Activated T-helper 17 cell treated with anti-CD3 and anti-CD28 coated beads, Interleukin-2, amount 50 U/mL, for 72 hours (primary cell): Measurements from ENCODE around the gene SERPINI2. TPM values are rescaled to one million over a fixed set of nuclear protein-coding genes. Genes with fewer than 3 reads are reported as not detected.
"Not testable (repeated sequence)": the region's sequence is repeated elsewhere in the genome, so short reads cannot be mapped to it uniquely, and the experiment has no call there.

ENCODE experiments used
- ATAC-seq: fragments of 150-1000 bp; cut with Tn5 transposase; replicated peaks from 2 replicates; pipeline ENCODE4 v1.10.0; 2021; ENCODE audit warnings: mild to moderate bottlenecking, moderate library complexity
- H3K27ac Mint-ChIP-seq: one replicate; pipeline ENCODE4 v1.8.0; 2022; ENCODE audit warnings: mixed read lengths
- H3K27me3 Mint-ChIP-seq: one replicate; pipeline ENCODE4 v1.8.0; 2022; ENCODE audit warnings: mixed read lengths
- H3K36me3 Mint-ChIP-seq: one replicate; pipeline ENCODE4 v1.8.0; 2022; ENCODE audit warnings: low read depth, mild to moderate bottlenecking, mixed read lengths
- H3K4me1 Mint-ChIP-seq: one replicate; pipeline ENCODE4 v1.8.0; 2022; ENCODE audit warnings: mixed read lengths
- H3K4me3 Mint-ChIP-seq: one replicate; pipeline ENCODE4 v1.8.0; 2022; ENCODE audit warnings: mild to moderate bottlenecking, mixed read lengths
- H3K9me3 Mint-ChIP-seq: one replicate; pipeline ENCODE4 v1.8.0; 2022; ENCODE audit warnings: mixed read lengths
- total RNA-seq, 2 donors: library from RNA; stranded (reverse); gene quantifications; one replicate each; pipeline ENCODE4 v1.2.3, GENCODE V29; 2022

The SERPINI2 gene
- total RNA-seq, 2 donors from 2014 or later: not detected

DNA sequence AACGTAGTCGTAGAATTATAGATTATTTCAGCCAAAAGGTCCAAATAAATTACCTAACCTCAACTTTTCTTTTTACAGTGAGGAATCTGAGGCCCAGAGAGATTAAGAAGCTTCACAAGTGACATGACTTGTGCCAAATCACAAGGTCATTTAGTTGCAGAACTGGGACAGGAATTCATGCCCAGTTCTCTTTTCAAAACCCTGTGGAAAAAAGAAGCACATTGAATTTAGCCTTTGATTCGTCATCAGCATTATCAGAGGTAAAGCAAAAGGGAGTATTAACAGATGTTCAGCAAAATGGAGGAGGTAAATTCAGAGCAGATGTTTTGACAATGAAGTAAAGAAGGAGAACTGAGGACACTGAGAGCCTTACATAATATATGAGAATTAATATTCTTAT is 4.5 kb downstream of the SERPINI2 start:
- Mint-ChIP-seq H3K36me3 (no peaks in the 10 kb centered on the region), H3K27ac (no peak overlapping the region), H3K27me3 (no peaks in the 10 kb centered on the region), H3K4me3 (no peak overlapping the region), H3K9me3 (no peaks in the 10 kb centered on the region), H3K4me1 (no peaks in the 10 kb centered on the region)
- no peak for ATAC-seq

DNA sequence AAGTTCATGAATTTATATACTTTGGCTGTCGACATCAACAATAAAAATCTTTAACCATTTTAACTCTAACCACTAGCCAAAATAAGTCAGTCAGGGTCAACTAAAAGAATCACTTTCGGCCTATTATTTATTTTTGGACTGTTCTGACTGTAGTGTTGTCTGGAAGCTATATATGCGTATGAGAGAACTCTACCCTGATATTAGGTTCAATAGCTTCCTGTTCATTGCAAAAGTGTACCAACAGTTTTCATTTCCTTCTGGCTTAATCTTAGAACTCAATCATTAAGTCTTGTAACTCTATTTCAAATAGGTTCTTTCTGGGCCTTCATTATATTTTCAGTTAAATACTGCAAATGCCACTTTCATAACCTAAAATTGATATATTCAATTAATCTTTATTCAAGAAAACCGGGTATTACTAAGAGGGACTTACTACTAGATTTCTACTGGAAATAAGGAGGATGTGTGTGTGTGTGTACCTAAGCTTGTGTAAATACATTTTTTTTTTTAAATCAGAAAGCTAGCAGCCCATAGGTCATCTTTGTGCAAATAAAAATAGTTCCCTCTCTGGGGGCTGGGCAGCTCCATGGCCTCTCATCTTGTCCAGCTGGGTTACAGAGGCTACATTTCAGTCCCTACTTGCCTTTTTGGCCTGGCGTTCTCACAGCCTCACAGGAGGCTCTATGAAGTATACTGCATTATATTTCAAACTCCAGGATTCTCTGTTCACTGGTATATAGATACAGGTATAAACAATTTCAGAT is 5.8 kb downstream of the SERPINI2 start:
- ATAC-seq: no peak
- Mint-ChIP-seq H3K4me1 (no peaks in the 10 kb centered on the region), H3K27me3 (peaks cover 3% of the 10 kb centered on the region), H3K27ac (no peak overlapping the region), H3K4me3 (no peak overlapping the region), H3K36me3 (no peaks in the 10 kb centered on the region), H3K9me3 (no peaks in the 10 kb centered on the region)

DNA sequence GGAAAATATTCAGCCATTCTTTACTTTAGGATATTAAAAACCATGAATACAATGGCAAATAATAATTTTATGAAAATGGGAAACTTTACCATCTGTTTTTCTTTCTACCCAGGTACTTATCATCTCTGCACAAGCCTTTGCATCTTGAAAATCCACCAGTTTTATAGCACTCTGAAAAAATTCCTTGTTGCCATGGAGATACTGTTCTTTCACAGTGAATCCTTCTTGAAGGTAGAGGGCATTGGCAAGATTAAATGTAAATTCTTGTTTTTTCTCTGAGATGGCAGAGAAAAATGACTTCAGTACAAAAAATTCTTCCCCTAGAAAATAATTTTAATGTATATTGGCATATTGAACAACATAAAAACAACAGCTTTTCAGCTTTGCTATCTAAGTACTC is 6.9 kb downstream of the SERPINI2 start:
- ATAC-seq: no peak
- peaks cover 3% of the 10 kb centered on the region for H3K27me3 Mint-ChIP-seq
- H3K9me3 Mint-ChIP-seq: no peaks in the 10 kb centered on the region
- no peak overlapping the region for H3K4me3 Mint-ChIP-seq
- H3K36me3 Mint-ChIP-seq: no peaks in the 10 kb centered on the region
- no peak overlapping the region for H3K27ac Mint-ChIP-seq
- no peaks in the 10 kb centered on the region for H3K4me1 Mint-ChIP-seq

DNA sequence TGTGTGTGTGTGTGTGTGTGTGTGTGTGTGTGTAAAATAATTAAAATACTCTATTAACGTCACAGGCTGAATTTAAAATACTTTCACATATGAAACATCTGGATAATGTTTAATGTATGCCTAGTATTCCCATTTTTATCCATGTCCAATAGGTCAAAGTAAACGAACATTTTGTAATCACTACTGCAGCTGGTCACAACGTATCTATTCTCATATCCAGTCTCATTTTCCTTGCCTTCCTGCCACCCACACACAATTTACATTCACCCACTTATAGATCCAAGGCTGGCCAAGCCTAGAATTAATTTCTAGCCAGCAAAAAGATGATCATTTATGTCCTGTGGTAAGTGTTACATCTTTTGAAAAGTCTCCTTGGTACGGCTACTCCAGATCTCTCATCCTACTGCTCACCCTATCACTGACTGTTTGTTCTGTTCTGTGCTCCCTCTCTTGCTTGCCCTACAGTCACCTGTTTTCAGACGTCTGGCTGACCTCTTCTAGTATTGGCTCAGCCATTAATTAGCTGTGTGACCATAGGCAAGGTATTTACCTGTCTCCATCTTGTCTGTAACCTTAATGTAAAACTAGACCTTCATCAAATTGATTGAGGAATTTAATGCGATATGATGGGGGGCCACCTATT is 17.6 kb downstream of the SERPINI2 start:
- no peak for ATAC-seq
- Mint-ChIP-seq H3K36me3 (no peaks in the 10 kb centered on the region), H3K4me1 (no peaks in the 10 kb centered on the region), H3K9me3 (no peaks in the 10 kb centered on the region), H3K4me3 (no peak overlapping the region), H3K27ac (no peak overlapping the region), H3K27me3 (peaks cover 4% of the 10 kb centered on the region)

DNA sequence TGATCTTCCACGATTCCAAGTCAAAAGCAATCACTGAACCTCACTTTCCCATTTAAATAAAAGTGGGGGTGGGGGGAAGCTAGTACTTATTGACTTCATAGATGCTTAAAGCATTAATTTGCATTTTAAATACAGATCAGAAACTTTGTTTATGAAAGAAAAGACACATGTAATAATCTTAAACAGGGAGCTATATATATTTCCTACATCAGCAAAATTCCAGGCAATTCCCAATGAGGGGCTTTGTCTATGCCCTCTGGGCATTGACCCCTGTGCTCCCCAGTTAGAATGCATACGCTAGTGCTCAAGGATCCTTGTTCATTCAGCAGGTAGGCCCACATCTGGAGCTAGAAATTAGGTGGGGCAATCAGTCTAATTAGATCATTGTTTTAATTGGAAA is 20.0 kb downstream of the SERPINI2 start:
- no peak overlapping the region for H3K27ac Mint-ChIP-seq
- H3K27me3 Mint-ChIP-seq: no peaks in the 10 kb centered on the region
- H3K9me3 Mint-ChIP-seq: no peaks in the 10 kb centered on the region
- H3K36me3 Mint-ChIP-seq: no peaks in the 10 kb centered on the region
- H3K4me3 Mint-ChIP-seq: no peak overlapping the region
- H3K4me1 Mint-ChIP-seq: no peaks in the 10 kb centered on the region
- ATAC-seq: no peak

DNA sequence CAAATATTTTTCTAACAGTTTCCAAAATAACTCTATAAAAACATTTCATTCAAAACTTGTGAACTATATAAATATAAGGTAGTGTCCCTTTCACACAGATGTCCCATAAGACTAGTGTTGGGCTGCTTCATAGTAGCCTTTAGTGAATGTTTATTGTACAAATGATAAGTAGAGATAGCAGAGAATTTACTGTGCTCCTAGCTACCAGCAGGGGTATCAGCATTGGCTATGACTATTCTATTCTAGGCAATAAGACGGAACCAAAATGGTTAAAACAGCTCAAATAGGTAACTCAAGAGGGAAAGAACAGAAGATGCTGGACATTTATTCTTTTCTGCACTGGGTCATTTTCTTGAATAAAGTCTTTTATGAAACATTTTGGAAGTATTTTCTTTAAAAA is 22.6 kb downstream of the SERPINI2 start:
- no peaks in the 10 kb centered on the region for H3K9me3 Mint-ChIP-seq
- H3K27ac Mint-ChIP-seq: no peak overlapping the region
- H3K4me1 Mint-ChIP-seq: no peaks in the 10 kb centered on the region
- no peaks in the 10 kb centered on the region for H3K36me3 Mint-ChIP-seq
- no peak overlapping the region for H3K4me3 Mint-ChIP-seq
- no peaks in the 10 kb centered on the region for H3K27me3 Mint-ChIP-seq
- ATAC-seq: no peak

DNA sequence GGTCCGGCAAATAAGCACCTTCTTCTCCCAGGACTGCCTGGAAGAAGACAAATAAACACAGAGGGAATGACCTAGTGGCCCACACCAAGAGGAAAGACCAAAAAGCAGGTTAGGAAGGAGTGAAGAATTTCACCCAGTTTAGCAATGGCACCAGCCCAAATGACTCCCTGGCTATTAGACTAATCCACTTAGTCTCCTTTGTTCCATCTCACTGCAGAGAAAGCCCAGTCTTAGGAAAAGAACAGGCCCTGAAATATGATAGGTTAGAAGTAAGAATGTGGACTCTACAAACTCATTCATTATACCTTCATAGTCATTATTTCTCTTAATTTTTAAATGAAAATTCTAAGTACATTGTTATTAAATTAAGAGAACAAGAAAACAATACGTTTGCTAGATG is 23.2 kb downstream of the SERPINI2 start:
- Mint-ChIP-seq H3K27me3 (no peaks in the 10 kb centered on the region), H3K36me3 (no peaks in the 10 kb centered on the region), H3K4me1 (no peaks in the 10 kb centered on the region), H3K9me3 (no peaks in the 10 kb centered on the region), H3K4me3 (no peak overlapping the region), H3K27ac (no peak overlapping the region)
- ATAC-seq: no peak

DNA sequence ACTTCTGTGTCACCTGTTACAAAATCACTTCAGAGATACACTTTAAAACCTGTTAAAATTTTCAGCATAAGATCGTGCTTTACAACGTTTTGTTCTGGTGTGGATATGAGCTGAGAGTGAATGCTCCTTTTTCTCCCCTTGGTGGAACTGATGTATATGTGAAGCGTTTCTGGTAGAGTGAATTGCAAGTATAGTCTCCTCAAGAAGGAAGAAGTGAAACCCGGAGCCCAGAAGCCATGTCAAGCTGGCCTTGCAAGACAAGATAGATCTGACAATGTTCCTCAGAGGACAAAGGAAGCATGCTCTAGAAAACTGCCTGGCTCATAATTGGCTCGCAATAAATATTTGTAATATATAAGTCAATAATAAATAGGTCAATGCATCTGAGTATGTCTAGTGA is 23.6 kb downstream of the SERPINI2 start:
- Mint-ChIP-seq H3K27me3 (no peaks in the 10 kb centered on the region), H3K4me3 (no peak overlapping the region), H3K36me3 (no peaks in the 10 kb centered on the region), H3K9me3 (no peaks in the 10 kb centered on the region), H3K27ac (no peak overlapping the region), H3K4me1 (no peaks in the 10 kb centered on the region)
- ATAC-seq: no peak

DNA sequence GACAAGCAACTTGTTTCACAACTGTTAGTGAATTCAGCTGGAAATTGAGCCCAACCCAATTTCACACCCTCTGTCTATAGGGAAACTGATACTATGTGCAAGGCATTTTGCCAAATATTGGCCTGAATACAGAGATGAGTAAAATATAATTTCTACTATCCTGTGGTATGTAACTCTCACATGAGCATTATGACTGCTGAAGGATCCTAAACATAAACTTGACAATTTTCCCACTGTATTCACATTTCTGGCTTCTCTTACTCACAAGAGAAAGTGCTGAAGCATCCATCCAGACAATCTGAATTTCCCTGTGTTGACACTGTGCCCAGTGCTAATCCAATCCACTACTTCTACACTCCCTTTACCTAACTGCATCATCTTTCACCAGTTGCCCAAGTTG is 28.4 kb downstream of the SERPINI2 start:
- Mint-ChIP-seq H3K4me3 (no peak overlapping the region), H3K4me1 (no peaks in the 10 kb centered on the region), H3K9me3 (no peaks in the 10 kb centered on the region), H3K27me3 (no peaks in the 10 kb centered on the region), H3K36me3 (no peaks in the 10 kb centered on the region), H3K27ac (no peak overlapping the region)
- ATAC-seq: no peak

DNA sequence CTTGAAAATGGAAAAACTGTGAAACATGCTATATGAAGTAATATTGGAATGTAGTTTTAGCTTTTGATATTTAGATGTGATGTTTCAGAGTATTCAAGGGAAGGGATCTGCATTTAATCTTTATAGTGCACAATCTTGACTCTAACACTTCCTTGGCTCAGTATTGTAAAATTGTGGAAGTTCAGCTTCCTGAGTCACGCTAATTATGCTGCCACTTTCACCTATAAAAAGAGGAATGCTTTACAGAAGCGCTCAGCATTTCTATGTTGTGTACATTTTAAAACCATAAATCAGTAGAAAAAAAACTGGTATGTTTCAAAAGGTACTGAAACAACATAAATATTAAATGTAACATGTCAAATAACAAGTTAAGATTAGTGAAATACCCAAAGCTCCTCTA is 32.6 kb downstream of the SERPINI2 start:
- no peak overlapping the region for H3K4me3 Mint-ChIP-seq
- no peaks in the 10 kb centered on the region for H3K36me3 Mint-ChIP-seq
- H3K4me1 Mint-ChIP-seq: no peaks in the 10 kb centered on the region
- no peaks in the 10 kb centered on the region for H3K27me3 Mint-ChIP-seq
- H3K27ac Mint-ChIP-seq: no peak overlapping the region
- H3K9me3 Mint-ChIP-seq: no peaks in the 10 kb centered on the region
- ATAC-seq: no peak

DNA sequence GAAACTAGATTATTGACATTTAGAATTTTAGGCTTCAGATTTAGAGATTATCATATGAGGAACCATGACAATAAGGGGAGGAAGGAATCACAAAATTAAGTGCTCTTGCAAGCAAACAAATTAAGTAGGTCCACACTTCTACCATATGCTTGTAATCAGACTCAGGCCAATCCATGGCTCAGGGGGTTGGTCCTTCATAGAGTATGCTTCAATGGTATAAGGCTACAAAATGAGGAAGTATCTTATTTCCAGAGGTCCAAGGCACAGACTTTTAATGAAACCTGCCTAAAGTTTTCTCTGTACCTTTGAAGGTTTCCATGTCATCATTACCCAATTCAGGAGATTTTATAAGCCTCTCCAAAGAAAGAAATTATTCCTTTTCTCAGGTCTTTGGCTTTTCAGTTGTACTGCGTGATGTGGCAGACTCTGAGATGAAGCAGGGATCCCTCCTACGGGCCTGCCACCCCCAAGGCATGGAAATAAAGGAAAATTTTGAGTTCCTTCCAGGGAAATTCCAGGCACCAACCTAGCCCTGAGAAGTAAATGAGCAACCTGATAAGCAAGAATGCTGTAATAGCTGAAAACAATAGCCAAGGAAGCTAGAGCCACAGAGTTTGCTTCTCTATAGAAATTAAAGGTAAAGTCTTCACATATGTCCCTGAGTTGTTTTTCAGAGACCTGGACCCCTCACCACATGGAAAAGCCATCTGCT is 36.3 kb downstream of the SERPINI2 start:
- Mint-ChIP-seq H3K27me3 (no peaks in the 10 kb centered on the region), H3K27ac (no peak overlapping the region), H3K9me3 (no peaks in the 10 kb centered on the region)

DNA sequence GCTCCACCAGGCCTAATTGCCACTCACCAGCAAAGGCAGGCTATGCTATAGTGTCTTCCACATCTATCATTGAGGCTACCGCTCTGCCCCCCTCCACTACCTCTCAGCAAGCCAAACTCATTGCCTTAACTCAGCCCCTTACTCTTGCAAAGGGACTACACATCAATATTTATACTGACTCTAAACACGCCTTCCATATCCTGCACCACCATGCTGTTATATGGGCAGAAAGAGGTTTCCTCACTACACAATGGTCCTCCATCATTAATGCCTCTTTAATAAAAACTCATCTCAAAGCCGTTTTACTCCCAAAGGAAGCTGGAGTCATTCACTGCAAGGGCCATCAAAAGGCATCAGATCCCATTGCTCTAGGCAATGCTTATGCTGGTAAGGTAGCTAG is 46.9 kb downstream of the SERPINI2 start:
- H3K27ac Mint-ChIP-seq, H3K36me3 Mint-ChIP-seq, H3K27me3 Mint-ChIP-seq, ATAC-seq, H3K9me3 Mint-ChIP-seq, H3K4me1 Mint-ChIP-seq, H3K4me3 Mint-ChIP-seq: not testable (repeated sequence)

More for the DNA sequence above, 36.3 kb downstream of the SERPINI2 start:
- Mint-ChIP-seq H3K36me3 (no peaks in the 10 kb centered on the region), H3K4me3 (no peak overlapping the region), H3K4me1 (no peaks in the 10 kb centered on the region)
- no peak for ATAC-seq

DNA sequence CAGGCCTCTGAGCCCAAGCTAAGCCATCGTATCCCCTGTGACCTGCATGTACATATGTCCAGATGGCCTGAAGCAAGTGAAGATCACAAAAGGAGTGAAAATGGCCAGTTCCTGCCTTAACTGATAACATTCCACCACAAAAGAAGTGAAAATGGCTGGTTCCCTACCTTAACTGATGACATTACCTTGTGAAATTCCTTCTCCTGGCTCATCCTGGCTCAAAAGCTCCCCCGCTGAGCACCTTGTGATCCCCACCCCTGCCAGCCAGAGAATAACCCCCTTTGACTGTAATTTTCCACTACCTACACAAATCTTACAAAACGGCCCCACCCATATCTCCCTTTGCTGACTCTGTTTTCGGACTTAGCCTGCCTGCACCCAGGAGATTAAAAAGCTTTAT is 51.4 kb downstream of the SERPINI2 start:
- not testable (repeated sequence) for ATAC-seq, H3K9me3 Mint-ChIP-seq, H3K27ac Mint-ChIP-seq, H3K4me1 Mint-ChIP-seq, H3K27me3 Mint-ChIP-seq, H3K4me3 Mint-ChIP-seq, H3K36me3 Mint-ChIP-seq

DNA sequence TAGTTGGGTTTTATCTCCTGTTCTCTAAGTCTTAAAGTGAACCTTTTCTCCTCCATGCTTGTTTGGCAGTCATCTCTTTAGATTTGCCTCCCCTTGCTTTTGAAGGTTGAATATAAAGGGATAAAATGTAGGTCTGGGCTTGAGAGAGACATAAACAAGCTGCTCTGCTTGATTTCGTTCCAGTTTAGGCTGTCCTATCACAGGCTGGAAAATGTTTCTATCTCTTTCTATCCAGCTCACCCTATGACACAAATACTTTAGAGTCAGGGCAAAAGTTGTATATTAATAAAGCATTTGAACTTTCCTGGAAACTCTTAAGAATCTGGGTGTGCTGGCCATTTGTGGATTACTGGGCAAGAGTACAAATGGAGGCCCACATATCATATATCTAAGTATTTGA is 64.2 kb downstream of the SERPINI2 start:
- Mint-ChIP-seq H3K9me3 (no peaks in the 10 kb centered on the region), H3K27me3 (no peaks in the 10 kb centered on the region), H3K27ac (no peak overlapping the region), H3K36me3 (no peaks in the 10 kb centered on the region), H3K4me1 (no peaks in the 10 kb centered on the region), H3K4me3 (no peak overlapping the region)
- ATAC-seq: no peak

DNA sequence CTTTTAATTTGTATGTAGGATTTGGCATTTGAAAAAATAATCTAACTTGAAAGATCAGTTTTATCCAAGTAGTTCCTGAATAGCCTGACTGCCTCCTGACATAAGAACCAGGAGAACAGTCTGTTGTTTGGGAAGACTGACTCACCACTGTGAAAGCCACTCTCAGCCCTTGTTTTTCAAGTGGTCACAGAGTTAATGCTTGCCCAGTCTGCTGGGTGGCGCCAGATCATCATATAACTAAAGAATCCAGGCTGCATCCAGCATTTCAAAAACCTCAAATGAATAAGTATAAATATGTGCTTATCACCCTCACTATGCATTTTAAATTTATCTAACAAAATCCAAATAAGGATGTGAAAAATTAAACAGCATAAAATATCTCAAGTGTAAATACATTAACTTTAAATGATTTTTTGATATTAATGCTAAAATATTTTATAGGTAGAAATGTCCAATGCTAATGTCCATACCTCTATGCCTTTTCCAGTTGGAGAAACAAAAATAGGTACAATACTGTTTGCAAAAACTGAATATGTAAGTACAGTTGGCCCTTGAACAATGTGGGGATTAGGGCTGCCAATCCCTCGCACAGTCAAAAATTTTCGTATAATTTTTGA is 66.9 kb downstream of the SERPINI2 start:
- Mint-ChIP-seq H3K4me1 (no peaks in the 10 kb centered on the region), H3K36me3 (no peaks in the 10 kb centered on the region), H3K4me3 (no peak overlapping the region), H3K27me3 (peaks cover 3% of the 10 kb centered on the region), H3K27ac (no peak overlapping the region), H3K9me3 (no peaks in the 10 kb centered on the region)
- no peak for ATAC-seq
